ENCODE measurements around the gene SLC6A15. TPM values are rescaled to one million over a fixed set of nuclear protein-coding genes. Genes with fewer than 3 reads are reported as not detected.

SLC6A15 gene
- total and polyA plus RNA-seq, 2 of the 13 experiments (the other 11 are each of a cell fraction or from before 2014, with no cell fraction given), result not detected

GRCh38 chr12:84857525-84858208 is 54.9 kb downstream of the SLC6A15 start (continued):
- TF ChIP-seq GATAD1 (CRISPR knock-in tag; IDR thresholded peaks at IDR 0.05) (no peak), PRDM4 (CRISPR knock-in tag; IDR thresholded peaks at IDR 0.05; ENCODE audit: borderline replicate concordance) (no peak), ZNF224 (CRISPR knock-in tag; IDR thresholded peaks at IDR 0.05) (no peak), ZNF557 (CRISPR knock-in tag; IDR thresholded peaks at IDR 0.05) (no peak), TBX2 (CRISPR knock-in tag; IDR thresholded peaks at IDR 0.05; ENCODE audit: borderline replicate concordance) (no peak), ZSCAN31 (CRISPR knock-in tag; IDR thresholded peaks at IDR 0.05; ENCODE audit: low read depth) (no peak), ATF1 (CRISPR knock-in tag; IDR thresholded peaks at IDR 0.05) (no peak), CENPBD1 (CRISPR knock-in tag; IDR thresholded peaks at IDR 0.05; ENCODE audit: borderline replicate concordance, low read depth) (no peak), NR2F6 (IDR thresholded peaks at IDR 0.05) (no peak), NR2F6 (CRISPR knock-in tag; IDR thresholded peaks at IDR 0.05) (no peak)

- Histone ChIP-seq H3K27me3 (ENCODE audit: control insufficient read depth in 1 of 2, insufficient read depth in 2 of 2, low read length in 2 of 2) (no peaks in the 10 kb centered on the region), H4K20me1 (ENCODE audit: insufficient read depth, low read length) (no peaks in the 10 kb centered on the region), H3K4me3 (replicated peaks in 1 of 3; ENCODE audit: insufficient read depth in 1 of 3, low read depth in 2 of 3, low read length in 3 of 3) (no peak overlapping the region), H3K79me2 (ENCODE audit: insufficient read depth, low read length) (no peaks in the 10 kb centered on the region), H2AFZ (ENCODE audit: low read length) (no peak overlapping the region), H3K4me2 (ENCODE audit: low read depth, low read length) (no peak overlapping the region), H3K27ac (ENCODE audit: extremely low read length, insufficient read depth, low read length) (no peak overlapping the region), H3K9me3 (ENCODE audit: low read length) (no peaks in the 10 kb centered on the region), H3K4me1 (ENCODE audit: insufficient read depth, low read length) (no peaks in the 10 kb centered on the region), H3K36me3 (replicated peaks in 1 of 2; ENCODE audit: control insufficient read depth in 1 of 2, insufficient read depth in 2 of 2, low read length in 2 of 2) (no peaks in the 10 kb centered on the region), H3K9ac (ENCODE audit: insufficient read depth, low read depth, low read length) (no peak overlapping the region)
- in situ Hi-C loops (cut with HindIII; ENCODE audit: extremely low pct_ligation_motif_present, low pct_unique_long_range_greater_than_20kb), result no loop called here
- BruUV-seq (replicated peaks), result no TSS peak
- DNase-seq (ENCODE audit: low spot score) (no peak), ATAC-seq (no peak), FAIRE-seq (no peak)
- TF ChIP-seq ZNF839 (CRISPR knock-in tag; IDR thresholded peaks at IDR 0.05; ENCODE audit: borderline replicate concordance), result no peak
- TF ChIP-seq MXD4 (CRISPR knock-in tag; IDR thresholded peaks at IDR 0.05), result no peak
- TF ChIP-seq WIZ (CRISPR knock-in tag; IDR thresholded peaks at IDR 0.05), result no peak
- TF ChIP-seq ZBTB49 (CRISPR knock-in tag; IDR thresholded peaks at IDR 0.05; ENCODE audit: borderline replicate concordance), result no peak
- TF ChIP-seq YEATS2 (CRISPR knock-in tag; IDR thresholded peaks at IDR 0.05; ENCODE audit: borderline replicate concordance), result no peak
- TF ChIP-seq SP4 (CRISPR knock-in tag; IDR thresholded peaks at IDR 0.05), result no peak
- TF ChIP-seq ZBTB3 (CRISPR knock-in tag; IDR thresholded peaks at IDR 0.05; ENCODE audit: borderline replicate concordance, low read depth), result no peak
- no peak for TF ChIP-seq SMAD3 (CRISPR knock-in tag; IDR thresholded peaks at IDR 0.05)
- TF ChIP-seq ZSCAN12 (CRISPR knock-in tag; IDR thresholded peaks at IDR 0.05), result no peak
- intact Hi-C loops (cut with micrococcal nuclease; ENCODE audit: unreplicated experiment), result no loop called here
- 0% methylated on average over 1 of the region's 1 CpG for WGBS (ENCODE audit: low lambda C conversion rate)
- POLR2A ChIA-PET, result no interaction called here
- CTCF ChIA-PET (ENCODE audit: low intra/inter-chr PET ratio, low total read pairs), result no interaction called here
Measured at GRCh38 chr12:84856156-84856900, 56.3 kb downstream of the SLC6A15 start.
